ENCODE results near the gene COL13A1.

COL13A1 gene

DNA sequence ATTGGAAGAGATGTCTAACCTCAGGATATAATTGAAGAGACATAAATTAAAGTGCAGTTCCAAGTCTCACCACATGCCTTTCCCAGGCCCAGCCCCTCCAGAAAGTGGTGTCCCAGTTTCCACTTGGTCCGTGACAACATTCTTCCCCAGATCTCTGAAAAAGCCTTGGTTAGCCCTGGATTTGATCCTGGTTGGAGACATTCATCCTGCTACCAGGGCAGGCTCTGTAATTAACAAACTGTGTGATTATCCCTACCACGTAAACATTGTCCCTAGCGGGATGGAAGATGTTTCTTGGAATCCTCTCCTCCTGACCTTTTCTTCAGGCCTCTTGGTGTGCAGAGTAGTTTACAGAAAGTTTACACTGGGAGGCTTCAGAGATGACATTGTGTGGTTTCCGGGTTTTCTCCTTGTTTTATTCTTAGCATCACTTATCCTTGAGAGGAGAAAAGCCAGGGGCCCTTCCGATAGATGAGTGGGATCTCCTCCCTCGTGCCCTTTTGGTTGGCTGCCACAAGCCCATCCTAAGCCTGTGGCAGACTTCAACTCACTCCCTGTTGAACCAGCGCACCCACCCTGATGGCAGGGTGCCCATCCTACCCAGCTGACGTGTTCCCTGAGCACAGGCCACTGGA is 83.8 kb downstream of the COL13A1 start:
- Histone ChIP-seq H3K9me3 (no peaks in the 10 kb centered on the region), H3K27ac (no peak overlapping the region), H3K4me1 (peaks cover 0 to 5% (median 2%) of the 10 kb centered on the region in 4 donors), H3K36me3 (peaks cover 0 to 13% (median 0%) of the 10 kb centered on the region in 3 donors), H3K4me3 (no peak overlapping the region), H3K27me3 (no peaks in the 10 kb centered on the region)
- TF ChIP-seq, protein P1, sequence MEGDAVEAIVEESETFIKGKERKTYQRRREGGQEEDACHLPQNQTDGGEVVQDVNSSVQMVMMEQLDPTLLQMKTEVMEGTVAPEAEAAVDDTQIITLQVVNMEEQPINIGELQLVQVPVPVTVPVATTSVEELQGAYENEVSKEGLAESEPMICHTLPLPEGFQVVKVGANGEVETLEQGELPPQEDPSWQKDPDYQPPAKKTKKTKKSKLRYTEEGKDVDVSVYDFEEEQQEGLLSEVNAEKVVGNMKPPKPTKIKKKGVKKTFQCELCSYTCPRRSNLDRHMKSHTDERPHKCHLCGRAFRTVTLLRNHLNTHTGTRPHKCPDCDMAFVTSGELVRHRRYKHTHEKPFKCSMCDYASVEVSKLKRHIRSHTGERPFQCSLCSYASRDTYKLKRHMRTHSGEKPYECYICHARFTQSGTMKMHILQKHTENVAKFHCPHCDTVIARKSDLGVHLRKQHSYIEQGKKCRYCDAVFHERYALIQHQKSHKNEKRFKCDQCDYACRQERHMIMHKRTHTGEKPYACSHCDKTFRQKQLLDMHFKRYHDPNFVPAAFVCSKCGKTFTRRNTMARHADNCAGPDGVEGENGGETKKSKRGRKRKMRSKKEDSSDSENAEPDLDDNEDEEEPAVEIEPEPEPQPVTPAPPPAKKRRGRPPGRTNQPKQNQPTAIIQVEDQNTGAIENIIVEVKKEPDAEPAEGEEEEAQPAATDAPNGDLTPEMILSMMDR (IDR thresholded peaks at IDR 0.05), result peak; percentile 15 to 18
- intact Hi-C loops (cut with DNase I; ENCODE audit: low total_unique reads), result no loop called here
- DNase-seq, result no peak

DNA sequence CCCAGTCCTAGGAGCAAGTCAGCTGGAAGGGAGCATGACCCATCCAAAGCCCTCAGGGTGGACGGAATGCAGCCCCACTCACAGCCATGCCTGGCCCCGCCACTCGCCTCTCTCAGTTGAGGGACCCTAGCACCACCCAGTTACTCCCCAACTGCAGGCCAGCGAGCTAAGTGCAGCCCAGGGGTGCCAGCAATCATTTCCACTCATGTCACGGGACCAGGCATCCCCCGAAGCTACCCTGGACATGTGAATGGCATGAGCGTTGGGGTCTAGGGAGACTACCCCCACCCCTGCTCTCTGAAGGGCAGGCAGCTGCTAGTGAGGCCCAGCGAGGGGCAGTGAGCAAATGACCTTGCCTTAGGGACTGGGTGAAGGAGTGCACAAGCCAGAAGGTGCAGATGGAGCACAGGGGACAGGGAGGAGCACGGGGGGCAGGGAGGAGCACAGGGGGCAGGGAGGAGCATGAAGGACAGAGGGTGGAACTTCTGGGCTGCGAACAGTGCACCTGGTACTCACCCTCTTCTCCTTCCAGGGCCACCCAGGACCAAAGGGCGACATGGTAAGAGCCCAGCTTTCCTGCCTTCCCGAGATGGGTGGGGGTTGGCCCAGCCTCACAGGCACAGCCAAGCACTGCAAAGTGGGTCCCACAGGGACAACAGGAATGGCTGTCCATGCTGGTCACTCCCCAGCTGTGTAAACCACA is 87.3 kb downstream of the COL13A1 start:
- Histone ChIP-seq H3K27me3 (no peaks in the 10 kb centered on the region), H3K4me1 (no peaks in the 10 kb centered on the region), H3K9me3 (no peaks in the 10 kb centered on the region), H3K36me3 (peaks cover 0 to 13% (median 0%) of the 10 kb centered on the region in 3 donors), H3K4me3 (no peak overlapping the region), H3K27ac (no peak overlapping the region)
- TF ChIP-seq, protein P1 (IDR thresholded peaks at IDR 0.05), result no peak
- intact Hi-C loops (cut with DNase I; ENCODE audit: low total_unique reads), result no loop called here
- DNase-seq, result no peak

DNA sequence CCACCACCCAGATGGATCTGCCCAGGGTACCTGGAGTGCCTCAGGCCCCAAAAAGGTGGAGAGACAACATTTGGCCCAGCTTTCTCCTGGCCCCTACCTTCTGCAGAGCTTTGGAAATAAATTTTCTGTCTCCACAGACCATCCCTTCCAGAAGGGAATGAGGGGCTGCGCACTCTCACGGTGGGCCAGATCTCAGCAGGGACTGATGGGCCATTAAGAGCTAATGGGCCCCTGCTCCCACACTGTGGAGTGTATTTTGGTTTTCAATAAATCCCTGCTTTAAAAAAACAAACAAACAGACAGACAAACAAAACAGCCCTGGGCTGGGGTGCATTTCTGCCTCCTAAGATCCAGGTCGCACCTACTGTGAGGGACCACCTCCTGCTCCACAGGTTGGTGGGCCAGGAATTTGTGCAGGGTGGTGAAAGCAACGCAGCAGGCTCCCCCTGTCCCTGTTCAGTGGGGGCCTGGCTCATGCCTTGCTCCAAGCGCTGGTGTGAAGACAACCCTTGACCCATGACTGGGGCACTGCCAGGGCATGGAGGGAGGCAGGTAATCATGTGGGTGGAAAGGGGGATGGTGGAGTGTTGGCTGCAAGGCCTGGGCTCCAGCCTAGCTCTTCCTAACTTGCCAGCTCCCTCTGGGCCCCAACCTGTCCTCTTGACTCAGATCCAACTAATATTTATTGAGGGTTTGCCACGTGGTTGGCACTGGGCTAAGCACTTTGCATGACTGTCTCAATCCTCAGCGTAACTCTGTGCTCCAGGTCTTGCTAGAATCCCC is 88.5 kb downstream of the COL13A1 start:
- Histone ChIP-seq H3K27me3 (no peaks in the 10 kb centered on the region), H3K4me1 (no peaks in the 10 kb centered on the region), H3K4me3 (no peak overlapping the region), H3K27ac (no peak overlapping the region), H3K9me3 (no peaks in the 10 kb centered on the region), H3K36me3 (peaks cover 0 to 13% (median 0%) of the 10 kb centered on the region in 3 donors)
- no peak for DNase-seq
- TF ChIP-seq, protein P1 (IDR thresholded peaks at IDR 0.05), result no peak
- intact Hi-C loops (cut with DNase I; ENCODE audit: low total_unique reads), result no loop called here

DNA sequence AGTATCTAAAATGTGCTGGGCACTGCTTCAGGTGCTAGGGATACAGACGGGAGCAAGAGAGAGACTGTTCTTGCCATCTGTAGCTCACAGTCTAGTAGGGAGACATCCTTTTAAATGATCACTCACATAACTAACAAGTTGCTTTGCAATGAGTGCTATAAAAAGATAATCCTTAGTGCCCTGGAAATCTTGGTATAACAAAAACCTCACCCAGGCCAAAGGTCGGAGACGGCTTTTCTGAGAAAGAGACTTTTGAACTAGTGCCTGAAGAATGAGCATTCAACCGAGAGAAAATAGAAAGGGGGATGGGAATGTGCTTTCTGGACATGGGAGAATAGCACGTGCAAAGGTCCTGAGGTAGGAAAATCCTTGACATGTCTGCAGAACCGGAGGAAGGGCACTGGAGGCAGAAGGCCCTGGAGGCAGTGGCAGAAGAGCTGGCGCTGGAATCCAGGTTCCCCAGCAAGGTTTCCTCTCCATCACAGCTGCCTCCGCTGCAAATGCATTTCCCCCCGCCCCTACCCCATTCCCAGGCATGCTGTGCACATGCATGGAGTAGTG is 89.4 kb downstream of the COL13A1 start:
- Histone ChIP-seq H3K4me3 (no peak overlapping the region), H3K27ac (no peak overlapping the region), H3K27me3 (no peaks in the 10 kb centered on the region), H3K36me3 (peaks cover 0 to 19% (median 0%) of the 10 kb centered on the region in 3 donors), H3K4me1 (no peaks in the 10 kb centered on the region), H3K9me3 (no peaks in the 10 kb centered on the region)
- TF ChIP-seq, protein P1 (IDR thresholded peaks at IDR 0.05), result no peak
- intact Hi-C loops (cut with DNase I; ENCODE audit: low total_unique reads), result no loop called here
- no peak for DNase-seq

DNA sequence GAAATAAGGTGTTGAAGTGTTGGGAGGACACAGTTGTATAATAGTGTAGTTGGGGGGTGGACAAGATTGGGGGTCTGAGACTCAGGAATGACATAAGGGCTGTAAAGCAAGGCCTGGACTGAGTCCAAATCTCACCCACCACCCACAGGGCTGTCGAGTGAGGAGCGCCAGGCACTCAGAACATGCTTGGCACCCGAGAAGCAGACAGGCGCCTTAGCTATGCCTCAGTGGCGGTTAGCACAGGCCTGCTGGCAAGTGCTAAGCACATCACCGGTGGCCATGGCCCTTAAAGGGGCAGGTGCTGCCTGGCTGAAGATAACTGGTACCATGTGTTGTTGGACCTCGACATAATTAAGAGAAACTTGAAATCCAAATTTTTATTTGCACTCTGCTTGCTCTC is 90.7 kb downstream of the COL13A1 start:
- DNase-seq, result no peak
- Histone ChIP-seq H3K27me3 (no peaks in the 10 kb centered on the region), H3K9me3 (no peaks in the 10 kb centered on the region), H3K36me3 (peaks cover 0 to 19% (median 0%) of the 10 kb centered on the region in 3 donors), H3K4me1 (no peaks in the 10 kb centered on the region), H3K4me3 (no peak overlapping the region), H3K27ac (no peak overlapping the region)
- TF ChIP-seq, protein P1 (IDR thresholded peaks at IDR 0.05), result no peak
- intact Hi-C loops (cut with DNase I; ENCODE audit: low total_unique reads), result no loop called here

Measured in tibial artery (tissue), 4 donors.